Measurements from ENCODE around the gene CASTOR2.
"Not testable (repeated sequence)": the region's sequence is repeated elsewhere in the genome, so short reads cannot be mapped to it uniquely, and the experiment has no call there.

CASTOR2 gene

GRCh38 chr7:75055830-75056772, 91.6 kb downstream of the CASTOR2 start:
- FAIRE-seq: no peak

GRCh38 chr7:75058406-75058805, 93.9 kb downstream of the CASTOR2 start:
- no peak for FAIRE-seq

- no peak for FAIRE-seq
These were observed 99.8 kb downstream of the CASTOR2 start for GRCh38 chr7:75064291-75064690.

- no peak for FAIRE-seq
These were observed 100.3 kb downstream of the CASTOR2 start for GRCh38 chr7:75064801-75065200.

- no peak for FAIRE-seq
These were observed 102.0 kb downstream of the CASTOR2 start for GRCh38 chr7:75066521-75066920.

GRCh38 chr7:75072981-75073283, 108.4 kb downstream of the CASTOR2 start:
- no peak for FAIRE-seq

- not testable (repeated sequence) for FAIRE-seq
These were observed 109.7 kb downstream of the CASTOR2 start for GRCh38 chr7:75074262-75074641.

Measured in colon (tissue), 2 donors.